DMS153 treated with DMSO at 0.1 percent for 48 hours (cell line): Measurements from ENCODE around the gene VIL1.

Experiments used
- DNase-seq: peaks from one replicate; lab custom pipeline; 2025; ENCODE audit not compliant: unreplicated experiment; lab: John Stamatoyannopoulos, UW

The VIL1 gene

DNA sequence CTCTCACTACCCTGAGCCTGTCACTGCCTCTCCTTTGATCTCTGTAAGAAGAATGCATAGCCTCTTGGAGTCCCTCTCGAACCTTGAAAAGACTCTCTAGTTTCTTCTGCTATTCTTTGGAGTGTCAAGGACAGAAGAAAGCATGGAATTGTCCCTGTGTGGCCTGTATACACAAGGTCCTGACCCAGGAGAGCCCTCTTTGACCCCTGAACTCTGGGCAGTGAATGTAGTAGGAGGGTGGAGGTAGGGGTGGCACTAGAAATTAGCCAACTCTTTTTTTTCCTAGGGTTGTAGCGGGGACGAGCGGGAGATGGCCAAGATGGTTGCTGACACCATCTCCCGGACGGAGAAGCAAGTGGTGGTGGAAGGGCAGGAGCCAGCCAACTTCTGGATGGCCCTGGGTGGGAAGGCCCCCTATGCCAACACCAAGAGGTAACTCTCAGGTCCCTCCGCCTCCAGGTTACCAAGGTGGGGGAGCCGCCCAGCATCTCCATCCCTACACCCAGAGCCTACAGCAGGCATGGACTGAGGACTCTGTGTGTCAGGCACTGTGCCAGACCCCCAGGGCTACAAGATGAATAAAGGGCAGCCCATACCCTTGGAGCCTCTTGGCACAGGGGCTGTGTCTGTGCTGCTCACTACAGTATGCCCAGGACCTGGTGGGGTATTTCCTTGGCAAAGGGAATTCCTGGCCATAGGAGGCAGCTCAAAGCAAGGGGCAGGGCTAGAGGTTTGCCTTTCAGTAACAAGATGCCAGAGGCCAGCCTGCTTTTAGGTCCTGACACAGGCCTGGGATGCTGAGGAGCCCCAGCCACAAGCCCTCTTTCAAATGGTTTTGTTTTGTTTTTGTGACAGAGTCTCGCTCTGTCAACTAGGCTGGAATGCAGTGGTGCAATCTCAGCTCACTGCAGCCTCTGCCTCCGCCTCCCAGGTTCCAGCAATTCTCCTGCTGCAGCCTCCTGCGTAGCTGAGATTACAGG lies 16.4 kb downstream of the VIL1 start:
- no peak for DNase-seq

DNA sequence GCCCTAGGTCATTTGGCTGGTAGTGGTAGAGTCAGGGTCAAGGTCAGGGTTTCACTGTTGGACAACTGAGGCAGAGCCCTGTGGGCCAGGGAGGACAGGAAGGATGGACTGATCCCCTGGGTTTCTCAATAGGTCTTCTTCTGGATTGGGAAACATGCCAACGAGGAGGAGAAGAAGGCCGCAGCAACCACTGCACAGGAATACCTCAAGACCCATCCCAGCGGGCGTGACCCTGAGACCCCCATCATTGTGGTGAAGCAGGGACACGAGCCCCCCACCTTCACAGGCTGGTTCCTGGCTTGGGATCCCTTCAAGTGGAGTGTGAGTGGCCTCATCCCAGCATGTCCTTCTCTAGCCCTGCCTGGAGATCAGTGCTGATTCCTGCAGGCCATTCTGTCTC lies 18.1 kb downstream of the VIL1 start:
- DNase-seq = no peak

GRCh38 chr2:218437969-218438368 lies 19.0 kb downstream of the VIL1 start:
- DNase-seq = no peak

DNA sequence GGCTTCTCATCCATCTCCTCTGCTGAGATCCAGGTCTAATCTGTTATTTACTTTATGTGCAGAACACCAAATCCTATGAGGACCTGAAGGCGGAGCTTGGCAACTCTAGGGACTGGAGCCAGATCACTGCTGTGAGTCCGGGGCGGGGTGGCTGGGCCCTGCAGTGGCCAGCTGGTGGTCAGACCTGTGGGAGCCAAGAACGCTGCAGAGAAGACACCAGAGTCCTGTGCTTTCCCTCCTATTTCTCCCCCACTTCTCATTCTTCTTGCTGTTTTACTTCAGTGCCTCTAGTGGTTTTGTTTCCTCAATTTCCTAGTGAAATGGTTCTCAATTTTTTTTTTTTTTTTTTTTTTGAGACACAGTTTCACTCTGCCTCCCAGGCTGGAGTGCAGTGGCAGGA lies 19.7 kb downstream of the VIL1 start:
- no peak for DNase-seq

DNA sequence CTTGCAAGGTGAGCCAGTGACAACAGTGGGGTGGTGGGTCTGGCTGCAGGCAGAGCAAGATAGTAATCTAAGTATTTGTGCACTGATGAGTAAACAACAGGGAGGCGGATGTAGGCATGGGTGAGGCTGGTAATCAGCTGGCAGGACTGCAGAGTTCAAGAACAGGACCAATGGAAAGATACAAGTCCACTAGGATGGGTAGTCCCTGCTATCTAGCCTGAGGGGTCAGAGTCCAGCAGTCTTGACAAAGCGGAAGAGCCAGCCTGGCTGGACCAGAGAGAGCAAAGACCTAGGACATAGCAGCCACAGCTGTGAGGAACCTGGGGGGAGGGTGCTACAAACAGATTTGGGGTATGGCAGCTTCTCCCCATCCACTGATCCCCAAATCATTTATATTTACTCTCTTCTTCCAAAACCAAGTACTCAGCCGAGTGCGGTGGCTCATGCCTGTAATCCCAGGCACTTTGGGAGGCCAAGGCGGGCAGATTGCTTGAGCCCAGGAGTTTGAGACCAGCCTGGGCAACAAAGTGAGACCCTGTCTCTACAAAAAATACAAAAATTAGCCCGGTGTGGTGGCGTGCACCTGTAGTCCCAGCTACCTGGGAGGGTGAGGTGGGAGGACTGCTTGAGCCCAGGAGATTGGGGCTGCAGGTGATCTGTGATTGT lies 25.9 kb downstream of the VIL1 start:
- DNase-seq = no peak

DNA sequence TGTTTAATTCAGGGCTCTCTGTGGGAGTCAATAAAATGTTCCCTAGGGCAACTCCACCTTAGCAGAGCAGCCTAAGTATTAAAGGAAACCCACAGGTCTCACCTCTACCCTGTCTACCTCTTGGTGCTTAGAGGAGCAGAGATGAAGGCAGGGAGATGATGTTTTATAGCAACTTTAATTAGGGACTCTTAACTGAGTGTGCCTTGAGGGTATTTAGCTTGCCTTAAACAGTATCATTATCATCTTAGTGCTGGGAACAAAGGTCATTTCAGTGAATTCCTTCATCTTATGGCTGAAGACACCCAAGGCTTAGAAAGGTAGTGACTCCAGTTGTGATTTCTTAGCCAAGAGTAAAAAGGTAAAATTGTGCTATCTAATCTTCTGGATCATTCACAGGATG lies 26.7 kb downstream of the VIL1 start:
- DNase-seq = no peak

GRCh38 chr2:218446547-218446946 lies 27.6 kb downstream of the VIL1 start:
- DNase-seq = no peak

DNA sequence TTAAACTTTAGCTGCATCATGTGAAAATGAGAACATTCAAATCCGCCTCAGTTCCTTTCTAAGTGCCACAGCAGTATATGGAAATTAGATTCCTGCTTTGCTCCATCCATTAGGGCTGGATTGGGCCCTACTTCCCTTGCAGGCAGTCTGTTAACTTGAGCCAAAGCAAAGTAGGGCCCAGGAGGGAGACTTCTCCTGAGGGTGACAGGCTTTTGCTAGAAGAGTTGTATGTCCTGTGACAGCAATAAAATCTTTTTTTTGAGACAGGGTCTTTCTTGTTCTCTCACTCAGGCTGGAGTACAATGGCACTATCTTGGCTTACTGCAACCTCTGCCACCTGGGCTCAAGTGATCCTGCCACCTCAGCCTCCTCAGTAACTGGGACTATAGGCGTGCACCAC lies 28.1 kb downstream of the VIL1 start:
- no peak for DNase-seq

GRCh38 chr2:218448934-218449333 lies 30.0 kb downstream of the VIL1 start:
- no peak for DNase-seq

- no peak for DNase-seq
These were observed 33.2 kb downstream of the VIL1 start for GRCh38 chr2:218452079-218452478.

- DNase-seq = no peak
These were observed 37.9 kb downstream of the VIL1 start for GRCh38 chr2:218456849-218457248.

DNA sequence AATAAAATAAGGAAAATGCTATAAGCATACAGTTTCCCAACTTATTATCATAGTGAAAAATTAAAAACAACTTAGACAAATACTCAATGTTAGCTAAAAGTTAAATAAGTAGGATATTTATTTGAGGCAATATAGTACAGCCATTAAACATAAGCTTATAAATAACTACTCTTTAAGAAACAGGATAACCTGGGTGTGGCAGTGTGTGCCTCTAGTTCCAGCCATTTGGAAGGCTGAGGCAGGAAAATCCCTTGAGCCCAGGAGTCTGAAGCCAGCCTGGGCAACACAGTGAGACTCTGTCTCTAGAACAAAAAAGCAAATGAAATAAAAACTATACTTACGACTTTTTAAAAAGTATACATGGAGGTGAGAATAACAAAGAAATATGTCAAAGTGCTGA lies 39.7 kb downstream of the VIL1 start:
- no peak for DNase-seq

- DNase-seq = no peak
These were observed 47.2 kb downstream of the VIL1 start for GRCh38 chr2:218465987-218466633.

DNA sequence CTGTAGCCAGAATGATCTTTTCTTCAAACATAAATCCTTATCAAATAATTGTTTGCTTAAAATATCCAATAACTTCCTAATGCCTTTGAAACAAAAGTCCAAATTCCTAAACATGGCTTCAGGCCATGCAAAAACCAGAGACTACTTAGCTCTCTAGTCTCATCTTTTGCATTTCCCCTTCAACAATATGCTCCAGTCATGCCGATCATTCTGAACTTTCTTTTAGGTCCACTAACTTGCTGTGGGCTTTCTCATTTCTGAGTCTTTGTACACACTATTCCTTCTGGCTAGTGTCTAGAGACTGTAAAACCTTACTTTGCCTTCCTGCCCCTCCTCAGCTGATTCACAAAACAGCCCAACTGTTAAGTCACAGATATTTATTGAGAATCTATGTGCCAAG lies 51.5 kb downstream of the VIL1 start:
- no peak for DNase-seq

GRCh38 chr2:218471036-218471435 lies 52.1 kb downstream of the VIL1 start:
- no peak for DNase-seq

- no peak for DNase-seq
These were observed 53.1 kb downstream of the VIL1 start for GRCh38 chr2:218471982-218472381.

GRCh38 chr2:218472988-218473387 lies 54.1 kb downstream of the VIL1 start:
- no peak for DNase-seq

- DNase-seq = no peak
These were observed 55.6 kb downstream of the VIL1 start for GRCh38 chr2:218474527-218474926.

DNA sequence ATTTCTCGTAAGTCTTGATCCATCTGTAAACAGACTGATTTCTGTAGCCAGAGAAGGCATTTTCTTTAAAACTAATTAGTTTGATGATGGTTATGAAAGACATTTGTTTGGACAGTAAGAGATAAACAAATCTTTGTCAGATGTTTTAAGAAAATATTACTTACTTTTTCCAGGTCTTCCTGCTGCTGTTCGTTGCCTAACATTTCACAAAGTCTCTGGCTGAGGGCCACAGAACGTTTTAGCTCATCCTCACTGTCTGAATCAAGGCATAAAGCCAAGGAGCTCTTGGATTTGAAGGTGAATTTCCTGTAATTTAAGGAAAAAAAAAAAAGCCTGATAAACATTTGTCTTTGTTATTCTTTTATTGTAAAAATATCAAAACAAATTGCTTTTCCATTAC lies 57.8 kb downstream of the VIL1 start:
- DNase-seq = no peak

DNA sequence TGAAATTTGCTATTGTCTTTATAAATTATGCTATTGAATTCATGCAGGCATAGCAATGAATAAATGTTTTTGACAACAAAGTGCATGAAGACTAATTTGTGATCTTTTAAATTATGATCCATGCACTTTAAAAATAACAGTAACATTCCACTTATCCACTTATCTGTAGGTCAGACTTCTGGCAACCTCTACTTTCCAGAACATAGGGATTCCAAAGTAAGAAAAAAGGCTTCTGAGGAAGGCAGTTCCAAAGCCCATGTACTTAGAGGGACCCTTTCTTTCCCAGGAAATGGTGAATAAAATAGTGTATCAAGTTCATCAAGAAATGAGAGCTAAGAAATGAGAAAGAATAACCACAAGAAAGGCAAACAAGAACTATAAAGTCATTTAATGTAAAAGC lies 58.3 kb downstream of the VIL1 start:
- DNase-seq = no peak

DNA sequence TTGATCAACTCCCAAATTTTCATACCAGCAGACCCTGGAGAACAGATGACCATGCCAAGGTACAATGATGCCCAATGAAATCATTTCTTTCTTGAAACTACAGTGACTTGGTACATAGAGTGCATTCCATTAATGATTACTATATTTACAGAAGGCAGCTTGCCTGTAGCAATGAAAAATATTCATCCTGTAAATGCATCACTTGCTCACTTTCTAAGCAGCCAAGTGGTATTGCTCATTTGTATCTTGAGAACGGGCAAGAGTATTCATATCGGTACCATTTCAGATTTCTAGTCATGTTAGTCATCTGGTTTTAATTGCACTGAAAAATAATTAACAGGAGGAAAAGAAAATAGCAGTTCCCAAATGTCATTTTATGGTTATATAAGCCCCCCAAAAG lies 59.6 kb downstream of the VIL1 start:
- DNase-seq = no peak

GRCh38 chr2:218479595-218479994 lies 60.7 kb downstream of the VIL1 start:
- no peak for DNase-seq
